ENCODE data around the gene RSPO4.
"Not testable (repeated sequence)": the region's sequence is repeated elsewhere in the genome, so short reads cannot be mapped to it uniquely, and the experiment has no call there.

Gene RSPO4

DNA sequence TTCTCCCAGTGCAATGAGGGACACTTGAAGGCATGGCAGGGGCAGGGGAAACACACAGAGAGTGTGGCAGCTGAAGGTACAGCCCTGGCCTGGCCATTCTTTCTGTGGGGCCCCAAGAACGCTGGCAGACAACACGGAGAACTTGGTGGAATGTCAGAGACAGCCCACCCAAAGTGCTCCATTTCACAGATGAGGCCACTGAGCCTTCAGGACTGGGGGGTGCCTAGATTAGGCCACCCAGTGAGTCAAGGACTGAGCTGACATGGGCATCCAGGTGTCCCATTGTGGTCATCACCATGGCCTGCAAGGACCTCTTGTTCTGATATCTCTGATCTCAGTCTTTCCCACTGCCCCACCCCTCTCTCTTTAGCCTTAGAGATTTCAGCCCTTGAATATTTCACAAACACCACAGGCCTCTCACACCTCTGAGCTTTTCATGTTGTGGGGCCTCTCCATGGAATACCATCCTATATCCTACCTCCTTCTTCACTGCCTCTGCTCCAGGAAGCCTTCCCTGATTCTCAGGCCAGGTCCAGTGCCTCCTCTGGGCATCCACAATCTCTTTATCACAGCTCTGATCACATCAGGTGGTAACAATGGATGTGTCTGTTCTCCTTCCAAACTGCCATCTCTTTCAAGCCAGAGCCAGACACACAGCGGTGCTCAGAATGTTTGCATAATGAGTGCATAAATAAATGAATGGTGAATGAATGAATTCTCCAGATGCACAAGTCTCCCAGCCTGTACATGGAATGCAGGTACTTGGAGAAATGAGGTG is 2.0 kb upstream of the RSPO4 start:
- no peak for DNase-seq

DNA sequence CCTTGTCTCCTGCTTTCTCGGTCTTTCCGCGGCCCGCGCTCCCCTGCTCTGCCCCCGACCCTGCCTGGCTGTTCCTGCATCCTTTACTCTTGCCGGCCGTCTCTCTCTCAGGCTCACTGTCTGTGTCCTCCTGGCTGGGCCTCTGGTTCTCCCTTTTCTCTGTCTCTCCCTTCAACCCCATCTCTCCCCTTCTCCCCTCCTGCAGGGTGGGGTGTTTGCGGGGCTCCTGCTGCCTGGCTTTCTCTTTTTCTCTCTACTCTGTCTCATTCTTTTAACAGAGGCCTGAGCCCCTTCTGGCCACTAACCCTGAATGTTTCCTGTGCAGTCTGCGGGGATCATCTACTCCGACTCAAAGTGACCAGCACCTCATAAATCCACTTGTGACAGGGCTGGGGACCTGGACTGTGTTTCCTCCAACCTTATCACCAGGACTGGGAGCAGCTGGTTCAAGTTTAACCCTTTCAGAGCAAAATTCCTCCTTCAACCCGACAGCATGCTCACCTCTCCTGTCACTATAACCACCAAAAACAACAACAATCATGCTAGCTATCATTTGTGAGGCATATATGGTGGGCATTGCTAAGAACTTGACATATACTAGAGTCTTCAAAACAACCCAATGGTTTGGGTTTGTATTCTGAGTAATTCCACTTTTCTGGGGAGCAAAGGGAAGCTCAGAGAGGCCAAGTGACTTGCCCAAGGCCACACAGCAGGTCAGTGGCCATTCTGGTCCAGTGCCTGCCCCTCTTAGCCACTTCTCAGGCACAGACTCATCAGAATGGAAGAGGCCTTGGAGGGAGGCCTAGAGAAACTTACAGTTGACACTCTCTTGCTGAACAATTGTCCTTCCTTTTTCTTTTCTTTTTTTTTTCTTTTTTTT is 811 bp upstream of the RSPO4 start:
- DNase-seq = no peak

GRCh38 chr20:1001116-1001515 is 995 bp downstream of the RSPO4 start:
- no peak for DNase-seq

DNA sequence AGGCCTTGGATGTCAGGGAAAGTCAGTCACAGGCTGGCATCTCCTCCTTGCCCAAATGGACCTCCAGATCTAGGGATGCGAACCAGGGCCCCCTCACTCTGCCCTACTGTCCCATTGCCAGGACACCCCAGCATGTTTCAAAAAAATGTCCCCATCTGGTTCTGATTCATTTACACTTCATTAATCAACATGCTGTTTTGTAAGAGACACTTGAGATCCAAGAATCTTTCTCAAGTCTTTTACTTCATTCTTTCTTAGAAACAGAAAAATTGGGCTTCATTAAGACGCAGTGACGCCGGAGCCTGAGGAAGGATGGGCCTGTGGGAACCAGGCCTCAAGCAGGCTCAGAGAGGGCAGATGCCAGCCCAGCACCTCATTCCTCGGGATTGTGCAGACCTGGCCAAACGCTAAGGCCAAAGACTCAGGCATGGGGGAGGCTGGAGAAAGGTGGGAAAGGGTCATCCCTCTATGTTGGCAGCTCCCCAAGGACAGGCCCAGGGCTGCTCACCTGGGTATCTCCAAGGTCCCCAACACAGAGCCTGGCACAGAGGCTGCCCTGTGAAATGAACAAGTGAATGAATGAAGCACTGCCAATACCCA is 3.8 kb downstream of the RSPO4 start:
- no peak for DNase-seq

- no peak for DNase-seq
These were observed 4.6 kb downstream of the RSPO4 start for GRCh38 chr20:997486-997885.

DNA sequence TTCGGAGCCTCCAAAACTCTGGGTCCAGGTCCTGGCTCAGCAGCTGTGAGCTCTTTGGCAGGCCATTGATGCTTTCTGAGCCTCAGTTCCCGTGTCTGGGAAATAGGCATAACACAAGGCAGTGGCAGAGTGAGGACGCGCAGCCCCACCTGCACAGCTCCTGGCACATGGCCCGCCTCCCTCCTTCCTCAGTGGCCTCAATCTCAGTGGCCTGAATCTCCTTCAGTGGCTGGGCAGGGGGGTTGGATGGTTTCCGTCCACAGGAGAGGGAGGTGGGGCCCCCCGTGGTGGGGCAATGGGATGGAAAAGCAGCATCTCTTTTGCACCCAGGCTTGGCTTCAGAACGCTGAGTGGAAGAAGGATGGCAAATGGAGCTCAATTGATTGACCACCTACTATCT is 5.1 kb downstream of the RSPO4 start:
- DNase-seq = no peak

- DNase-seq = no peak
These were observed 6.9 kb downstream of the RSPO4 start for GRCh38 chr20:995170-995569.

- DNase-seq = no peak
These were observed 9.1 kb downstream of the RSPO4 start for GRCh38 chr20:992801-993535.

DNA sequence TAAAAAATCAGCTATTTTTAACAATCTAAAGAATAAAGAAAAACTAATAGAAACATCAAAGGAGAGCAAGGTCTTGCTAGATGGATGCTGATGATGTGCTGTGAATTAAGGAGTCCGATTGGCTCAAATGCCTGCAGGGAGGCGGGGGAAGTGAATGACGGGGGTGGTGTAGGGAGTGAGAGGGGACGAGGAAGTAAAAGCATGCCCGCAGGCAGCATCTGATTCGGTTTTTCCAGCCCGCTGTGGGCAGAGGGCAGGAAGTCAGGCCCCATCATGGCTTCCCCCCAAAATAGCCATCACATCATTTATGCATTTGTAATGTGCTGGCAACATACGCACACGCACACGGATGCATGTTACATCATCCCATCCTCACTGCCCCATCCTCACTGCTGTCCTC is 10.3 kb downstream of the RSPO4 start:
- no peak for DNase-seq

DNA sequence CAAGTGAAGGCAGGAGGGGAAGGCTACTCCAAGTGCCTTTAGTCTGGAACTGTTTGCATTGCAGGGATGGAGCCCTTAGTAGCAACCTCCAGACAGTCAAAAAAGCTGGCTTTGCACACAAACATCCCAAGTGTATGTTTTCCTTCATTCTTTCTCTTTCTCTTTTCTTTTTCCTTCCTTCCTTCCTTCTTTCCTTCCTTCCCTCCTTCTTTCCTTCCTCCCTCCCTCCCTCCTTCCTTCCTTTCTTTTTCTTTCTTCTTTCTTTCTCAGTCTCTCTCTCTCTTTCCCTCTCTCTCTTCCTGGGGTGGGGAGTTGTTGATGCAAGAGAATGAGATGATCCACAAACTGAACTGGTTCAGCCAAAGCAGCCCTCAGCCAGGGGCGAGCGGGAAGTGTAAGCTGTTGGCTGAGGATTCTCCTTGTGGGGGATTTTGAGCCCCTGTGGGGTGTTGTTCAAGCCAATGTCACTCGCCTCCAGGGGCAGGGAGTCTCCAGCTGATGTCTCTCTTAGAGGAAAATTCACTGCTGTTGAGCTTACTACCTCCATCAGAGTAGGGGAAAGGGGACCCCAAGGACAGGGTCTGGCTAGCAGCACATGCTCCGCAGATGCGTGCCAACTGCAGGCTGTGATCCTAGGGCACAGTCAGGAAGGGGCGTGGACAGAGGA is 11.7 kb downstream of the RSPO4 start:
- DNase-seq = no peak

- DNase-seq = no peak
These were observed 13.8 kb downstream of the RSPO4 start for GRCh38 chr20:988272-988671.

DNA sequence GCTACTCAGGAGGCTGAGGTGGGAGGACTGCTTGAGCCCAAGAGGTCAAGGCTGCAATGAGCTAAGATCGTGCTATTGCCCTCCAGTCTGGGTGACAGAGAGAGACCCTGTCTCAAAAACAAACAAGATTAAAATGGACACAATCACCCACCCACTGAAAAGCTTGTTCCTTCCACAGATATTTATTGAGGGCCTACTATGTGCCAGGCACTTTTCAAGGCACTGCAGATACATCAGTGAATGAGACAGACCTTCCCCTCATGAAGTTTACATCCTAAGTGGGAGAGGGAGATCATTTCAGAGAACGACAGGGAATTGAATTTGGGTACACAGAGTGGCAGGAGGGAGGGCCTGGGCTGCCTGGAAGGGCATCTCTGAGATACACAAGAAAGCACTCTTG is 14.4 kb downstream of the RSPO4 start:
- no peak for DNase-seq

DNA sequence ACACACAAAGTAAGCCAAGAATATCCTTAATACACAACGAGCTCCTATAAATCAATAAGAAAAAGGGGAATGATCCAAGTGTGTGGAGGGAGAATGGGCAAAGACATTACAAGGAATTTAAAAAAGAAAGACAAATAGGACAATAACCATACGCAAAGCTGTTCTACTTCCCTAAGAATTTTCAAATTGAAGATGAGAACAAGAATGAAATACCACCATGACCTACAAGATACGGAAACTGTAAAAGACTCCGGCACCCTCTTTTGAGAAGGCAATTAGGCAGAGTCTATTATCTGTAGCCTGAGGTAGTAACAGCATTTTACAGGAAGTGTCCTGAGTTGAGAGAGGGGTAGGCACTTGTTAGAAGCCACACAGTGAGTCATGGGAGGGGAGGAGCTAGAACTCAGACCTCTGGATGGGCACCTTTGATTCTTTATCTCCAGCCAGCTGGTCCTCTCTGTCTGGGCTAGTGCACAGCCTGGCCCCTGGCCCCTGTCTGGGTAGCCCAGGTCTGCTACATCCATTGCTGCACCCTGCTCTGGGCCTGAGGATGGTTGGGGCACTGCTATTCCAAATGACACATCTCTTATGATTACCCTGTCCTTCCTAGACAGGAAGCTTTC is 15.3 kb downstream of the RSPO4 start:
- DNase-seq = no peak

DNA sequence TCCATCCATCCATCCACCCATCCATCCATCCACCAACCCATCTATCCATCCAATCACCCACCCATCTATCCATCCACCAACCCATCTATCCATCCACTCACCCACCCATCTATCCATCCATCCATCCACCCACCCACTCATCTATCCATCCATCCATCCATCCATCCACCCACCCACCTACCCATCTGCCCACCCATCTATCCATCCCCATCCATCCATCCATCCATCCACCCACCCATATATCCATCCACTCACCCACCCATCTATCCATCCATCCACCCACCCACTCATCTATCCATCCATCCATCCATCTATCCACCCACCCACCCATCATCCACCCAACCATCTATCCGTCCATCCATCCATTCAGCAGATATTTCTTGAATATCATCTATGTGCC is 17.1 kb downstream of the RSPO4 start:
- DNase-seq = not testable (repeated sequence)

DNA sequence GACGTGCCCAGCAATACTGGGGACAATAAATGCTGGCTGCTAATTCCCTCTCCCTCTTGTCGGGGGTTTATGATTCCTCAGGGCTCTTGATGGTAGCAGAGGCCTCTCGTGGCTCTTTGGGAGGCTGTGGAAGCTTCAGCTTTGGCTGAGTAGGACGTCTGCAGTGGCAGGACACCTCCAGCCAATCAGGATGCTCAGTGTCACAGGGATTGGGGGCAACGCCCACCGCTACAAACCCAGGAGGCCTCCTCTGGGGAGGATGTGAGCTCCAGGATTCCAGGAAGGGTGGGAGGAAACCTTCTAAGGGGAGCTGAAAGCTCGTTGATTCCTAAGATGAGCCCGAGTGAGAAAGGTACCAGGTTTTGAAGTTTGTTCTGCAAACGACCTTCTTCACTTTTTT is 19.4 kb downstream of the RSPO4 start:
- no peak for DNase-seq

DNA sequence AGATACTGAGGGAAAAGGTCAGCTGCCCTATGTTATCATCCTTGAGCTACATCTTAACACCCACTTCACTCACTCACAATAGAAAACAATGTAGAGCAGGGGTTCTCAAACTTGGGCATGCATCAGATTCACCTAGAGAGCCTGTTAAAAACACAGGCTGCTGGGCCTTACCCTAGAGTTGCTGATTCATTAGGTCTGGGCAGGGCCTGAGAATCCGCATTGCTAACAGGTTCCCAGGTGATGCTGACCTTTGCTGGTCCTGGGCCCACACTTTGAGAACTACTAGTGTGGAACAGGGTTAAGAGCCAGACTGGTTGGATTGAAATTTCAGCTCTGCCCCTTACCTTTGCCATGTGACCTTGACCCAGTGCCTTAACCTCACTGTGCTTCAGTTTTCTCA is 25.1 kb downstream of the RSPO4 start:
- DNase-seq = no peak

GRCh38 chr20:976033-976432 is 26.1 kb downstream of the RSPO4 start:
- DNase-seq = no peak

- peak; percentile 7 to 40 for DNase-seq
These were observed 28.3 kb downstream of the RSPO4 start for GRCh38 chr20:973785-974194.

GRCh38 chr20:972256-972655 is 29.9 kb downstream of the RSPO4 start:
- no peak for DNase-seq

DNA sequence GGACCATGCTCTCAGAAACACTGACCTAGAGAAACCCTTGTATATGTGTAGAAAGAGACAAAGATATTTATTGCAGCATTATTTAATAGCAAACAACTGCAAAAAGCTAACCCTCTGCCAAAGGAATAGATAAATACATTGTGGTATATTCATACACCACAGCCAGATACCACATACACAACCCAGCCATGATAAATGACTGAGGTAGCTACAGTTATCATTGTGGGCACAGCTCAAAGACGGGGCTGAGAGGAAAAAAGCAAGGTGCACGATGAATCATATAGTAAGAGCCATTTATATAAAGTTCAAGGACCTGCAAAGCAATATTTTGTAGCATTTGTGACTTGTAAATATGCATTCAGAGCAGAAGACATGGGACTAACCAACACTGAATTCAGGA is 30.8 kb downstream of the RSPO4 start:
- no peak for DNase-seq

- no peak for DNase-seq
These were observed 32.2 kb downstream of the RSPO4 start for GRCh38 chr20:969868-970267.
